Measurements from ENCODE around the gene ANO1.

ANO1 gene

DNA sequence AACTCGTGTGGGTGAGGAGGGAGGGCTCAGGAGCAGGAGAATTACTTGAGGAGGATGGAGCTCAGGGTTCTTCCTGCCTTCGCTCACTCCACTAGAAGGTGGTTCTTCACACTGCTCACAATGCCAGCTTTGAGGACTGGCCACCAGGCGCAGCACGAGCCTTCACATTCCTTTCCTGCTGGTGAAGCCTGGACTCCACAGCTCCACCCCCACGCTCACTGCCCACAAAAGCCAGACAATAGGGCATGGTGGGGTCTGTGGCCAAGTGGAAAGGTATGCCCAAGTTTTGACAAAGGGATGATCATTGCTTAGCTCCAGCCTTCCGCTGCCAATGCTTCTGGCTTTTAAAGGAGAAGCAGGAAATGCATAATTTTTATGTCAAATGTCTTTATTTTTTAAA lies 67.0 kb downstream of the ANO1 start:
- Histone ChIP-seq H2BK5ac (ENCODE audit: low read length) (no peak overlapping the region), H4K5ac (ENCODE audit: low read length) (no peak overlapping the region), H3K18ac (ENCODE audit: low read length) (no peak overlapping the region), H3K79me2 (ENCODE audit: control insufficient read depth, insufficient read depth, low read length) (no peaks in the 10 kb centered on the region), H3K27me3 (ENCODE audit: insufficient read depth, low read length, poor library complexity) (no peaks in the 10 kb centered on the region), H2BK120ac (ENCODE audit: low read depth, low read length) (no peak overlapping the region), H3K4ac (ENCODE audit: low read depth, low read length) (no peak overlapping the region), H2AK5ac (ENCODE audit: low read length) (no peak overlapping the region), H3K4me3 (ENCODE audit: low read length) (no peak overlapping the region), H3K9ac (ENCODE audit: low read length) (no peak overlapping the region), H2BK15ac (replicated peaks; ENCODE audit: low read depth) (no peak overlapping the region), H3K56ac (ENCODE audit: low read length) (no peak overlapping the region), H3K36me3 (ENCODE audit: control insufficient read depth, insufficient read depth, low read length) (no peaks in the 10 kb centered on the region), H3K23ac (ENCODE audit: low read length) (no peak overlapping the region), H3K27ac (ENCODE audit: low read depth, low read length) (no peak overlapping the region), H3K4me2 (ENCODE audit: low read length) (no peak overlapping the region), H4K8ac (ENCODE audit: low read depth, low read length) (no peak overlapping the region), H3K79me1 (ENCODE audit: low read length) (no peaks in the 10 kb centered on the region), H3K4me1 (ENCODE audit: control insufficient read depth, low read depth, low read length) (peaks cover 4% of the 10 kb centered on the region)
- WGBS (ENCODE audit: extremely low coverage, insufficient coverage, low lambda C conversion rate), result no CpG with 5 or more reads among the region's 6 CpGs
- DNase-seq, result no peak

DNA sequence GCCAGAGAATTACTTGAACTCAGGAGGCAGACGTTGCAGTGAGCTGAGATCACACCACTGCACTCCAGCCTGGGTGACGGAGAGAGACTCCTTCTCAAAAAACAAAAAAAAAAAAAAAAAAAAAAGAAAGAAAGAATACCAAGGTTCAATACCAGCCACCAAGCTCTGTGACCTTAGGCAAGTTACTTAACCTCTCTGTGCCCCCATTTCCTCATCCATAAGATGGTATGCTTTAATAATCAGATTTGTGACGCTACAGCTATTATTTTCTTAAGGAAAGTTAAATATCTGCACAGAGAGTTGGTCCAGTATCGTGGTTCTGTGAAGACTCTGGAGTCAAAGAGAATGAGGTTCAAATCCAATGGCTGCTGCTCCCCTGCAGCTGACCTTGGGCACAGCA lies 67.7 kb downstream of the ANO1 start:
- H2AK5ac ChIP-seq (ENCODE audit: low read length), result no peak overlapping the region
- H2BK120ac ChIP-seq (ENCODE audit: low read depth, low read length), result no peak overlapping the region
- no peak overlapping the region for H3K27ac ChIP-seq (ENCODE audit: low read depth, low read length)
- no peak overlapping the region for H3K4me3 ChIP-seq (ENCODE audit: low read length)
- no peak overlapping the region for H3K4me2 ChIP-seq (ENCODE audit: low read length)
- no peak overlapping the region for H3K4ac ChIP-seq (ENCODE audit: low read depth, low read length)
- no peaks in the 10 kb centered on the region for H3K27me3 ChIP-seq (ENCODE audit: insufficient read depth, low read length, poor library complexity)
- no peaks in the 10 kb centered on the region for H3K79me1 ChIP-seq (ENCODE audit: low read length)
- H3K4me1 ChIP-seq (ENCODE audit: control insufficient read depth, low read depth, low read length), result peaks cover 4% of the 10 kb centered on the region
- no peak overlapping the region for H2BK15ac ChIP-seq (replicated peaks; ENCODE audit: low read depth)
- H4K8ac ChIP-seq (ENCODE audit: low read depth, low read length), result no peak overlapping the region
- no peaks in the 10 kb centered on the region for H3K36me3 ChIP-seq (ENCODE audit: control insufficient read depth, insufficient read depth, low read length)
- H3K9ac ChIP-seq (ENCODE audit: low read length), result no peak overlapping the region
- DNase-seq, result no peak
- no peak overlapping the region for H3K23ac ChIP-seq (ENCODE audit: low read length)
- no CpG with 5 or more reads among the region's 4 CpGs for WGBS (ENCODE audit: extremely low coverage, insufficient coverage, low lambda C conversion rate)
- H3K56ac ChIP-seq (ENCODE audit: low read length), result no peak overlapping the region
- H4K5ac ChIP-seq (ENCODE audit: low read length), result no peak overlapping the region
- no peak overlapping the region for H2BK5ac ChIP-seq (ENCODE audit: low read length)
- H3K18ac ChIP-seq (ENCODE audit: low read length), result no peak overlapping the region
- H3K79me2 ChIP-seq (ENCODE audit: control insufficient read depth, insufficient read depth, low read length), result no peaks in the 10 kb centered on the region

DNA sequence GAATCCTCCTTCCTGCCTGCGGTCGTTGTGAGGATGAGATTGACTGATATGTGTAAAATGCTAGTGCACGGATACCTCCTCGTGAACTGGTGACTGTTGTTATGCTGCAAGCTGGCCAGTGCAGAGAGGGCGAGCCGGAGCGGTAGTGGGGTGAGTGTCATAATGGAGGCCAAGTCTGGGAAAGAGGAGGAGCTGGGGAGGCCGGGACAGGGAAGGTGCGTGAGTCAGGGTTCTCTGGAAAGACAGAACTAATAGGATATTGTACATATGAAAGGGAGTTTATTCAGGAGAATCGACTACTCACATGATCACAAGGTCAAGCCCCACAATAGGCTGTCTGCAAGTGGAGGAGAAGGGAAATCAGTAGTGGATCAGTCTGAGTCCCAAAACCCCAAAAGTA lies 68.2 kb downstream of the ANO1 start:
- Histone ChIP-seq H3K4ac (ENCODE audit: low read depth, low read length) (no peak overlapping the region), H3K36me3 (ENCODE audit: control insufficient read depth, insufficient read depth, low read length) (no peaks in the 10 kb centered on the region), H4K8ac (ENCODE audit: low read depth, low read length) (no peak overlapping the region), H2BK120ac (ENCODE audit: low read depth, low read length) (no peak overlapping the region), H3K9ac (ENCODE audit: low read length) (no peak overlapping the region), H3K4me3 (ENCODE audit: low read length) (no peak overlapping the region), H3K27me3 (ENCODE audit: insufficient read depth, low read length, poor library complexity) (no peaks in the 10 kb centered on the region), H2BK5ac (ENCODE audit: low read length) (no peak overlapping the region), H4K5ac (ENCODE audit: low read length) (no peak overlapping the region), H2BK15ac (replicated peaks; ENCODE audit: low read depth) (no peak overlapping the region), H3K79me1 (ENCODE audit: low read length) (no peaks in the 10 kb centered on the region), H3K23ac (ENCODE audit: low read length) (no peak overlapping the region), H3K79me2 (ENCODE audit: control insufficient read depth, insufficient read depth, low read length) (no peaks in the 10 kb centered on the region), H3K56ac (ENCODE audit: low read length) (peak overlapping the region; percentile 37), H3K4me1 (ENCODE audit: control insufficient read depth, low read depth, low read length) (peaks cover 4% of the 10 kb centered on the region), H3K27ac (ENCODE audit: low read depth, low read length) (no peak overlapping the region), H3K4me2 (ENCODE audit: low read length) (no peak overlapping the region), H2AK5ac (ENCODE audit: low read length) (no peak overlapping the region), H3K18ac (ENCODE audit: low read length) (no peak overlapping the region)
- no CpG with 5 or more reads among the region's 10 CpGs for WGBS (ENCODE audit: extremely low coverage, insufficient coverage, low lambda C conversion rate)
- no peak for DNase-seq

DNA sequence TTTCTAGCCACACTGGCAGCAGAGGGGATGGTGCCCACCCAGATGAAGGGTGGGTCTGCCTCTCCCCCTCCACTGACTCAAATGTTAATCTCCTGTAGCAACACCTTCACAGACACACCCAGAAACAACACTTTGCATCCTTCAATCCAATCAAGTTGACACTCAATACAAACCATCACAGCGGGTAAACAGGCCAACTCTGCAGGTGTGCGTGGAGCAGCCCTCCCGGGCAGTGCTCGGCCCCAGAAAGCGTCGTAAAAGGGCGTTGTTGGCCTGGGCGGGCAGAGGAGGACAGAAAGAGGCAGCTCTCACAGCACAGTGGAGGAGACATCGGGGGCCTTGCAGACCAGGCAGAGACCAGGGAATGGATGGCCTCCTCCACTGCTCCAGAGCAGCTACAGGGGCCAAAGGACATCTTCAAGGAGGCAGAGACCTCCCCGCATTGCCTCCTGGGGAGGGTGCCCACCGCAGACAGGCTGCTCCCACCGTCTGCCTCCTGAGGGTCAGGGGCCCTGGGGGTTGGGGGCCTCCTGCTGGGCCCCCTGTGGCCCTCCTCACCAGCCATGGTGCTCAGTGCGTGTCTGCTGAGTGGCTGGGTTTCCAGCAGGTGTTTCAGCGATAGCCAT lies 68.9 kb downstream of the ANO1 start:
- H3K36me3 ChIP-seq (ENCODE audit: control insufficient read depth, insufficient read depth, low read length), result no peaks in the 10 kb centered on the region
- no peaks in the 10 kb centered on the region for H3K79me1 ChIP-seq (ENCODE audit: low read length)
- H3K18ac ChIP-seq (ENCODE audit: low read length), result no peak overlapping the region
- no peak overlapping the region for H3K4me2 ChIP-seq (ENCODE audit: low read length)
- H2BK5ac ChIP-seq (ENCODE audit: low read length), result no peak overlapping the region
- H4K5ac ChIP-seq (ENCODE audit: low read length), result no peak overlapping the region
- H2AK5ac ChIP-seq (ENCODE audit: low read length), result no peak overlapping the region
- DNase-seq, result no peak
- no peak overlapping the region for H3K9ac ChIP-seq (ENCODE audit: low read length)
- H2BK15ac ChIP-seq (replicated peaks; ENCODE audit: low read depth), result no peak overlapping the region
- H4K8ac ChIP-seq (ENCODE audit: low read depth, low read length), result no peak overlapping the region
- H3K27me3 ChIP-seq (ENCODE audit: insufficient read depth, low read length, poor library complexity), result no peaks in the 10 kb centered on the region
- no peak overlapping the region for H2BK120ac ChIP-seq (ENCODE audit: low read depth, low read length)
- H3K27ac ChIP-seq (ENCODE audit: low read depth, low read length), result no peak overlapping the region
- H3K4me1 ChIP-seq (ENCODE audit: control insufficient read depth, low read depth, low read length), result peaks cover under 1% of the 10 kb centered on the region
- no peak overlapping the region for H3K23ac ChIP-seq (ENCODE audit: low read length)
- H3K4ac ChIP-seq (ENCODE audit: low read depth, low read length), result no peak overlapping the region
- no peak overlapping the region for H3K4me3 ChIP-seq (ENCODE audit: low read length)
- WGBS (ENCODE audit: extremely low coverage, insufficient coverage, low lambda C conversion rate), result no CpG with 5 or more reads among the region's 14 CpGs
- H3K79me2 ChIP-seq (ENCODE audit: control insufficient read depth, insufficient read depth, low read length), result no peaks in the 10 kb centered on the region
- peak overlapping the region; percentile 15 for H3K56ac ChIP-seq (ENCODE audit: low read length)

DNA sequence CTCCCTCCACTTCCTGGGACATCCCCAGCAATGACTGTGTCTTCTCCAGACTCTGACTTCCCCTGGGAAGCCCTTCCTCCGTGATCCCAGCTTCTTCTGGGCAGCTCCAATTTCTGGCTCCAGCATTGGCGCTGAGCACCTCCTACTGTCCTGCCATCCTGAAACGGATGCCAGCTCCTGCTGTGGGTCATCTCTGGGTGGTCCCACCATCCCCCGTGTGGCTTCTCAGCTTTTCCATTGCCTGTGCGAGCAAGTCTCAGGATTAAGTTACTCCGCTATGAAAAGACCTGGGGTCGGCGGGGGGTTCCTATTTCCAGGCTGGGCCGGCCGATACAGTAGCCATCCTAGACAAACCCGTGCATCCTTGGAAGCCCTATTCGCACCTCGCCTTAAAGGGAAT lies 69.6 kb downstream of the ANO1 start:
- Histone ChIP-seq H3K4me3 (ENCODE audit: low read length) (no peak overlapping the region), H4K5ac (ENCODE audit: low read length) (no peak overlapping the region), H3K27me3 (ENCODE audit: insufficient read depth, low read length, poor library complexity) (no peaks in the 10 kb centered on the region), H3K9ac (ENCODE audit: low read length) (no peak overlapping the region), H2BK15ac (replicated peaks; ENCODE audit: low read depth) (no peak overlapping the region), H3K79me1 (ENCODE audit: low read length) (no peaks in the 10 kb centered on the region), H3K56ac (ENCODE audit: low read length) (no peak overlapping the region), H3K23ac (ENCODE audit: low read length) (no peak overlapping the region), H4K8ac (ENCODE audit: low read depth, low read length) (no peak overlapping the region), H3K18ac (ENCODE audit: low read length) (no peak overlapping the region), H3K4me1 (ENCODE audit: control insufficient read depth, low read depth, low read length) (no peaks in the 10 kb centered on the region), H3K27ac (ENCODE audit: low read depth, low read length) (no peak overlapping the region), H2BK5ac (ENCODE audit: low read length) (no peak overlapping the region), H3K79me2 (ENCODE audit: control insufficient read depth, insufficient read depth, low read length) (no peaks in the 10 kb centered on the region), H3K4me2 (ENCODE audit: low read length) (no peak overlapping the region), H3K36me3 (ENCODE audit: control insufficient read depth, insufficient read depth, low read length) (no peaks in the 10 kb centered on the region), H3K4ac (ENCODE audit: low read depth, low read length) (no peak overlapping the region), H2AK5ac (ENCODE audit: low read length) (no peak overlapping the region), H2BK120ac (ENCODE audit: low read depth, low read length) (no peak overlapping the region)
- WGBS (ENCODE audit: extremely low coverage, insufficient coverage, low lambda C conversion rate), result no CpG with 5 or more reads among the region's 13 CpGs
- no peak for DNase-seq

DNA sequence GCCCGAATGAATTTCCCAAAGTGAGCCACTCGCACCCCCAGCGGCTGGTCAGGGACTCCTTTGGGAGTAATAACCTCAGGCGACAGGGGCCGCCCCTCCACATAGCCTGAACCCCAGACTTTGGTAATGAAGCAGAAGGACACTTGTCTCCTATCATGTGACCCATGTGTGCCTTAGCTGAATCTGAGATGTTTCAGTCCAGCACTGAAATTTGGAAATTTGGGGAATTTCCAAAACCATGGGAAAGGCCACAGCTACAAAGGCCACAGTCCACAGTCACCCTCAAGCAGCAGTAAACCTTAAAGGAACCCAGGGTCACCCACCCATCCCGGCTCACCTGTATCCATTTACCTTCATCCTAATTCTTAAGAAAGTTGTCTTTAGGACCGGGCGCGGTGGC lies 73.6 kb downstream of the ANO1 start:
- Histone ChIP-seq H3K4me2 (ENCODE audit: low read length) (no peak overlapping the region), H3K27me3 (ENCODE audit: insufficient read depth, low read length, poor library complexity) (no peaks in the 10 kb centered on the region)

More for the DNA sequence above, 73.6 kb downstream of the ANO1 start:
- DNase-seq, result no peak
- no peak overlapping the region for H3K27ac ChIP-seq (ENCODE audit: low read depth, low read length)
- H3K4me1 ChIP-seq (ENCODE audit: control insufficient read depth, low read depth, low read length), result no peaks in the 10 kb centered on the region
- H2BK5ac ChIP-seq (ENCODE audit: low read length), result no peak overlapping the region
- no peaks in the 10 kb centered on the region for H3K79me2 ChIP-seq (ENCODE audit: control insufficient read depth, insufficient read depth, low read length)
- no peak overlapping the region for H3K56ac ChIP-seq (ENCODE audit: low read length)
- H4K5ac ChIP-seq (ENCODE audit: low read length), result no peak overlapping the region
- no peak overlapping the region for H2BK120ac ChIP-seq (ENCODE audit: low read depth, low read length)
- H2BK15ac ChIP-seq (replicated peaks; ENCODE audit: low read depth), result no peak overlapping the region
- no peaks in the 10 kb centered on the region for H3K36me3 ChIP-seq (ENCODE audit: control insufficient read depth, insufficient read depth, low read length)
- H3K4ac ChIP-seq (ENCODE audit: low read depth, low read length), result no peak overlapping the region
- H3K4me3 ChIP-seq (ENCODE audit: low read length), result no peak overlapping the region
- no CpG with 5 or more reads among the region's 9 CpGs for WGBS (ENCODE audit: extremely low coverage, insufficient coverage, low lambda C conversion rate)
- H3K79me1 ChIP-seq (ENCODE audit: low read length), result no peaks in the 10 kb centered on the region
- H3K9ac ChIP-seq (ENCODE audit: low read length), result no peak overlapping the region
- H3K18ac ChIP-seq (ENCODE audit: low read length), result no peak overlapping the region
- no peak overlapping the region for H2AK5ac ChIP-seq (ENCODE audit: low read length)
- no peak overlapping the region for H4K8ac ChIP-seq (ENCODE audit: low read depth, low read length)
- no peak overlapping the region for H3K23ac ChIP-seq (ENCODE audit: low read length)
